K562 (cell line): ENCODE measurements around the gene TGOLN2. TPM values are rescaled to one million over a fixed set of nuclear protein-coding genes. Genes with fewer than 3 reads are reported as not detected.

Experiments used
- ATAC-seq: fragments of 200-7000 bp; cut with Tn5 transposase; 3 replicates; pipeline ENCODE4 v1.9.1; 2020; ENCODE audit warnings: moderate library complexity
- BruUV-seq: library from RNA; stranded (reverse); fragments of 400-500 nt; replicated peaks from 2 replicates; lab custom pipeline; 2021; lab: Mats Ljungman, UMichigan
- CTCF ChIA-PET: fragments of 300-600 bp; formaldehyde crosslinking; extraction: SDS; loops from one replicate; lab custom pipeline; 2021; ENCODE audit warnings: low intra/inter-chr PET ratio; lab: Yijun Ruan, JAX
- POLR2A ChIA-PET: fragments of 300-600, 350-650 bp; sonication (Branson Sonifier 250); formaldehyde crosslinking; extraction: SDS; loops from one replicate; lab custom pipeline; 2021; ENCODE audit warnings: antibody characterized with exemption, inconsistent platforms; lab: Yijun Ruan, JAX
- DNase-seq, 4 experiments: peaks; one replicate each; pipeline versions ENCODE4 v3.0.0 to v3.0.0-alpha.2; 2011 to 2018; ENCODE audit warnings: low spot score in 3 of 4, mixed read lengths in 3 of 4; ENCODE audit errors: extremely low read depth in 1 of 4
- FAIRE-seq: peaks from 2 replicates; lab custom pipeline; 2011; peaks lifted over from hg19 to GRCh38; lab: Jason Lieb, UNC
- H2AFZ ChIP-seq: 2 replicates; pipeline ENCODE4 v1.6.0; 2011; ENCODE audit warnings: low read depth, low read length, control low read depth, inconsistent platforms
- H3K27ac ChIP-seq: fragments of 200-600 bp; 3 replicates; pipeline ENCODE4 v1.8.0; 2011; ENCODE audit warnings: low read depth, mild to moderate bottlenecking, control low read depth, inconsistent platforms, low read length, moderate library complexity, mixed read lengths; ENCODE audit errors: extremely low read depth
- H3K27me3 ChIP-seq, 2 experiments: fragments of 300-600 bp in 1 of 2; 2 replicates in 1 of 2; 3 replicates in 1 of 2; pipeline versions ENCODE4 v1.6.0 to v1.8.0; 2011; ENCODE audit warnings: inconsistent platforms in 2 of 2, low read length in 2 of 2, mild to moderate bottlenecking in 1 of 2, mixed read lengths in 1 of 2, moderate library complexity in 1 of 2; ENCODE audit not compliant: control insufficient read depth in 2 of 2, insufficient read depth in 2 of 2
- H3K36me3 ChIP-seq: fragments of 300-600 bp; 3 replicates; pipeline ENCODE4 v1.8.0; 2011; ENCODE audit warnings: mild to moderate bottlenecking, low read length, inconsistent platforms; ENCODE audit not compliant: control insufficient read depth, insufficient read depth
- H3K4me1 ChIP-seq, 2 experiments: fragments of 200-600 bp in 1 of 2; replicated peaks in 1 of 2; 2 replicates in 1 of 2; 3 replicates in 1 of 2; pipeline versions ENCODE4 v1.5.1 to v1.8.0; 2011; ENCODE audit warnings: inconsistent platforms in 2 of 2, low read length in 2 of 2, mild to moderate bottlenecking in 1 of 2, mixed read lengths in 1 of 2, moderate library complexity in 1 of 2; ENCODE audit not compliant: control insufficient read depth in 2 of 2, insufficient read depth in 2 of 2
- H3K4me2 ChIP-seq: 2 replicates; pipeline ENCODE4 v1.6.1; 2011; ENCODE audit warnings: low read length, control low read depth, inconsistent platforms, mixed read lengths; ENCODE audit not compliant: insufficient read depth
- H3K4me3 ChIP-seq: fragments of 200-600 bp; sonication (generic), shearing (Covaris generic); 2 replicates; pipeline ENCODE4 v1.5.1; 2016; ENCODE audit warnings: control low read depth, inconsistent platforms
- H3K79me2 ChIP-seq: fragments of 200-600 bp; 3 replicates; pipeline ENCODE4 v1.8.0; 2011; ENCODE audit warnings: low read length, inconsistent platforms; ENCODE audit not compliant: control insufficient read depth, insufficient read depth
- H3K9ac ChIP-seq, 2 experiments: 2 replicates each; pipeline versions ENCODE4 v1.6.0 to v1.6.1; 2011; ENCODE audit warnings: low read depth in 2 of 2, low read length in 2 of 2, control low read depth in 1 of 2, inconsistent platforms in 1 of 2, mild to moderate bottlenecking in 1 of 2, mixed read lengths in 1 of 2; ENCODE audit not compliant: insufficient read depth in 1 of 2
- H3K9me1 ChIP-seq: one replicate; pipeline ENCODE4 v1.6.0; 2011; ENCODE audit warnings: inconsistent platforms, mild to moderate bottlenecking, low read length, moderate library complexity; ENCODE audit not compliant: control insufficient read depth, insufficient read depth
- H3K9me3 ChIP-seq: replicated peaks from 2 replicates; pipeline ENCODE4 v1.5.1; 2011; ENCODE audit warnings: low read depth, low read length, inconsistent platforms; ENCODE audit not compliant: control insufficient read depth, insufficient read depth
- H4K20me1 ChIP-seq: replicated peaks from 2 replicates; pipeline ENCODE4 v1.6.1; 2011; ENCODE audit warnings: low read length, inconsistent platforms, mixed read lengths; ENCODE audit not compliant: control insufficient read depth, insufficient read depth
- BRF1 ChIP-seq: IDR thresholded peaks from 3 replicates; pipeline ENCODE4 v1.6.1; 2011; ENCODE audit warnings: borderline replicate concordance, mild to moderate bottlenecking; ENCODE audit not compliant: insufficient read length; ENCODE audit errors: extremely low read depth
- CCNT2 ChIP-seq: IDR thresholded peaks from 2 replicates; pipeline ENCODE4 v1.6.1; 2011; ENCODE audit warnings: borderline replicate concordance, low read depth, mild to moderate bottlenecking, moderate library complexity, mixed read lengths, low read length; ENCODE audit not compliant: insufficient read length; ENCODE audit errors: extremely low read depth
- DNMT1 ChIP-seq: fragments of 450-650 bp; IDR thresholded peaks from 2 replicates; pipeline ENCODE4 v1.6.1; 2016; ENCODE audit warnings: antibody characterized with exemption, mild to moderate bottlenecking
- EP300 ChIP-seq: IDR thresholded peaks from 2 replicates; pipeline ENCODE4 v1.6.1; 2012; ENCODE audit warnings: low read length, improper control_type of control experiment
- FOXA1 ChIP-seq: fragments of 450-650 bp; IDR thresholded peaks from 2 replicates; pipeline ENCODE4 v1.6.1; 2016; ENCODE audit warnings: mild to moderate bottlenecking, borderline replicate concordance
- MAFK ChIP-seq: IDR thresholded peaks from 2 replicates; pipeline ENCODE4 v1.6.1; 2011; ENCODE audit warnings: low read length, improper control_type of control experiment
- NFXL1 ChIP-seq: fragments of 450-650 bp; formaldehyde crosslinking; IDR thresholded peaks from 2 replicates; pipeline ENCODE4 v1.4.0; 2021; ENCODE audit warnings: mild to moderate bottlenecking
- POLR2AphosphoS2 ChIP-seq: IDR thresholded peaks from 2 replicates; pipeline ENCODE4 v1.6.1; 2012; ENCODE audit warnings: low read length, improper control_type of control experiment
- PPARD ChIP-seq: fragments of 250-450 bp; sonication (Bioruptor Pico); IDR thresholded peaks from 2 replicates; pipeline ENCODE4 v1.8.0; 2022; ENCODE audit warnings: inconsistent platforms, mild to moderate bottlenecking, moderate library complexity
- RBBP5 ChIP-seq: fragments of 200-600 bp; sonication (generic); IDR thresholded peaks from 2 replicates; pipeline ENCODE4 v1.6.1; 2012; ENCODE audit warnings: borderline replicate concordance, mild to moderate bottlenecking, low read length, control low read depth, inconsistent platforms; ENCODE audit not compliant: insufficient read depth, poor library complexity, severe bottlenecking
- SMARCC2 ChIP-seq: fragments of 450-650 bp; IDR thresholded peaks from 2 replicates; pipeline ENCODE4 v1.6.1; 2017; ENCODE audit warnings: antibody characterized with exemption, moderate library complexity, mild to moderate bottlenecking, low read depth
- TAF9B ChIP-seq: fragments of 450-650 bp; IDR thresholded peaks from 2 replicates; pipeline ENCODE4 v1.6.1; 2018; ENCODE audit warnings: mild to moderate bottlenecking; ENCODE audit not compliant: partially characterized antibody
- TEAD4 ChIP-seq, 2 experiments: sonication (generic) in 1 of 2; formaldehyde crosslinking in 1 of 2; IDR thresholded peaks; 2 replicates each; pipeline versions ENCODE4 v1.6.1 to v1.8.0; 2012 to 2022; ENCODE audit warnings: borderline replicate concordance in 1 of 2, inconsistent platforms in 1 of 2, low read length in 1 of 2, mild to moderate bottlenecking in 1 of 2, missing genetic modification reagents in 1 of 2
- YBX1 ChIP-seq: fragments of 450-650 bp; IDR thresholded peaks from 2 replicates; pipeline ENCODE4 v1.7.1; 2016; ENCODE audit warnings: mild to moderate bottlenecking
- WGBS: fragments of 100-300 bp; shearing (Covaris generic); methylation state at CpG from one replicate; pipeline ENCODE4 v1.1.6; 2016; ENCODE audit warnings: low coverage, mixed read lengths; ENCODE audit not compliant: insufficient coverage; ENCODE audit errors: missing lambda C conversion rate; 5-methylcytosine and 5-hydroxymethylcytosine counted together
- in situ Hi-C: fragments of 300-500 bp; cut with MboI; formaldehyde crosslinking; loops from 4 replicates; pipeline ENCODE4 v1.15.0; 2018; ENCODE audit warnings: inconsistent platforms, mixed read lengths
- intact Hi-C: fragments of 100-400 bp; cut with micrococcal nuclease; formaldehyde crosslinking; loops from 2 replicates; pipeline ENCODE4 v1.14.2; 2022
- polyA plus RNA-seq, 8 experiments: library from polyadenylated mRNA; depleted of rRNA in 4 of 8; stranded (reverse) in 5 of 8; unstranded in 3 of 8; fragments of >200 nt; fragmentation: Nextera tagmentation in 2 of 8; fragmentation: Illumina TruSeq in 1 of 8; extraction: Ambion mirVana in 2 of 8; extraction: Trizol in 1 of 8; gene quantifications; 2 replicates each; pipeline versions ENCODE4 v1.2.1 to v1.2.3, GENCODE V29; 2011 to 2014; ENCODE audit warnings: inconsistent platforms in 1 of 8, missing spikeins in 1 of 8
- total RNA-seq, 7 experiments: library from RNA; depleted of rRNA in 6 of 7; stranded (reverse); fragments of >200 nt in 6 of 7; fragmentation: Illumina TruSeq in 2 of 7; extraction: Trizol in 2 of 7; gene quantifications; 2 replicates each; pipeline versions ENCODE4 v1.2.1 to v1.2.3, GENCODE V29; 2011 to 2021; ENCODE audit warnings: low replicate concordance in 1 of 7
- TF ChIP-seq, protein P1 (sequence below): fragments of 450-650 bp; IDR thresholded peaks from 2 replicates; pipeline ENCODE4 v1.6.1; 2018; ENCODE audit warnings: mild to moderate bottlenecking, low read depth; ENCODE audit not compliant: partially characterized antibody
- TF ChIP-seq, protein P2 (sequence below): sonication (generic); formaldehyde crosslinking; IDR thresholded peaks from 2 replicates; pipeline ENCODE4 v1.5.0; 2020; ENCODE audit warnings: missing genetic modification reagents
- TF ChIP-seq, protein P3 (sequence below): fragments of 450-650 bp; formaldehyde crosslinking; IDR thresholded peaks from 2 replicates; pipeline ENCODE4 v1.4.0; 2020; ENCODE audit warnings: mild to moderate bottlenecking

Gene TGOLN2
- total and polyA plus RNA-seq, 9 of the 15 experiments (the other 6 are each of a cell fraction or from before 2014, with no cell fraction given): 13.0 to 66.5 (median 35.9) TPM

DNA sequence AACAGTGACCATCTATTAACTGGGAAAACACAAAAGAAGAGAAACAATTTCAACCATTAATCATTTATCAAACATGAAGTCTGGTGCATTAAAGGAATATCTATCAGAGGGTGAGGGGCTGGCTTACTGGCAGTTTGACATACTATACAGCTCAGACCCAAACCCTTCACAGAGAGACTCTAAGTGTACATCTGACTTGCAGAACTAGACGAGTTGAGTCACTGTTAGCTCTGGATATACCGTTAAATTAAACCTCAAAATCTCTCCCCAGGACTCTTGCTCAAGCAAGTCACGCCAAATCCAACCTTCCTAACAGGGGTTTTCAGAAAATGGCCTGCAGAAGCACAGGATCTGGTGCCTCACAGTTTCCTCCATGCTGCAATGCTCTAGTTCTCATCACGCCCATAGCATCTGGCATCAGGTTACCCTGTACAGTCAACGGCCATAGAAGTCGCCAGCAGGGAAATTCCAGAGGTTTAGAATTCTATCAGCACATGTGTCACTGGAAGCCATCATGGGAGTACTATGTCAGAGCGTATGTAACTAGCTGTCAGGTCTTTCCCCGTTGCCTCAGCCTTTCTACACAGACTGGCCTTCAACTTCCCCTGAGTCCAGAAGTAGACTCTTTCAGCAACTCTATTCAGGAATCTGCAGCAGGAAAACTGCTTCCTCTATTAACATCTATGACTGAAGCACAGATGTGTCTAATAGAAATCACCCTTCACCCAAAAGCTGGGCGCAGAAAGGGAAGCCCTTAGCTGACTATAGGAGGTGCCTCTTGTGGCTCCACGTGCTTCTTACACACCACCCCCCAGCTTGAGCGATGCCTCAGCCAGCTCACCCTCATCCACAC, 9.3 kb downstream of the TGOLN2 start:
- DNase-seq (no peak), FAIRE-seq (no peak), ATAC-seq (no peak)
- H3K4me3 ChIP-seq: no peak overlapping the region
- H3K27ac ChIP-seq: no peak overlapping the region
- no peak for TF ChIP-seq TAF9B
- no peak for TF ChIP-seq PPARD
- TF ChIP-seq CCNT2: no peak
- no peak for TF ChIP-seq POLR2AphosphoS2
- TF ChIP-seq YBX1: no peak
- TF ChIP-seq, protein P1, sequence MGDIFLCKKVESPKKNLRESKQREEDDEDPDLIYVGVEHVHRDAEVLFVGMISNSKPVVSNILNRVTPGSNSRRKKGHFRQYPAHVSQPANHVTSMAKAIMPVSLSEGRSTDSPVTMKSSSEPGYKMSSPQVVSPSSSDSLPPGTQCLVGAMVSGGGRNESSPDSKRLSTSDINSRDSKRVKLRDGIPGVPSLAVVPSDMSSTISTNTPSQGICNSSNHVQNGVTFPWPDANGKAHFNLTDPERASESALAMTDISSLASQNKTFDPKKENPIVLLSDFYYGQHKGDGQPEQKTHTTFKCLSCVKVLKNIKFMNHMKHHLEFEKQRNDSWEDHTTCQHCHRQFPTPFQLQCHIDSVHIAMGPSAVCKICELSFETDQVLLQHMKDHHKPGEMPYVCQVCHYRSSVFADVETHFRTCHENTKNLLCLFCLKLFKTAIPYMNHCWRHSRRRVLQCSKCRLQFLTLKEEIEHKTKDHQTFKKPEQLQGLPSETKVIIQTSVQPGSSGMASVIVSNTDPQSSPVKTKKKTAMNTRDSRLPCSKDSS: no peak
- TF ChIP-seq MAFK: no peak
- TF ChIP-seq, protein P2, sequence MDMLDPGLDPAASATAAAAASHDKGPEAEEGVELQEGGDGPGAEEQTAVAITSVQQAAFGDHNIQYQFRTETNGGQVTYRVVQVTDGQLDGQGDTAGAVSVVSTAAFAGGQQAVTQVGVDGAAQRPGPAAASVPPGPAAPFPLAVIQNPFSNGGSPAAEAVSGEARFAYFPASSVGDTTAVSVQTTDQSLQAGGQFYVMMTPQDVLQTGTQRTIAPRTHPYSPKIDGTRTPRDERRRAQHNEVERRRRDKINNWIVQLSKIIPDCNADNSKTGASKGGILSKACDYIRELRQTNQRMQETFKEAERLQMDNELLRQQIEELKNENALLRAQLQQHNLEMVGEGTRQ (CRISPR knock-in tag): no peak
- TF ChIP-seq FOXA1: no peak
- TF ChIP-seq, protein P3, sequence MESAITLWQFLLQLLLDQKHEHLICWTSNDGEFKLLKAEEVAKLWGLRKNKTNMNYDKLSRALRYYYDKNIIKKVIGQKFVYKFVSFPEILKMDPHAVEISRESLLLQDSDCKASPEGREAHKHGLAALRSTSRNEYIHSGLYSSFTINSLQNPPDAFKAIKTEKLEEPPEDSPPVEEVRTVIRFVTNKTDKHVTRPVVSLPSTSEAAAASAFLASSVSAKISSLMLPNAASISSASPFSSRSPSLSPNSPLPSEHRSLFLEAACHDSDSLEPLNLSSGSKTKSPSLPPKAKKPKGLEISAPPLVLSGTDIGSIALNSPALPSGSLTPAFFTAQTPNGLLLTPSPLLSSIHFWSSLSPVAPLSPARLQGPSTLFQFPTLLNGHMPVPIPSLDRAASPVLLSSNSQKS: no peak
- no peak for TF ChIP-seq SMARCC2
- TF ChIP-seq DNMT1: no peak
- no peak for TF ChIP-seq TEAD4 (IDR thresholded peaks at IDR 0.05; ENCODE audit: low read length)
- no peak for TF ChIP-seq TEAD4 (CRISPR knock-in tag; IDR thresholded peaks at IDR 0.05; ENCODE audit: borderline replicate concordance)
- TF ChIP-seq RBBP5: no peak
- no peak for TF ChIP-seq EP300
- no peak for TF ChIP-seq NFXL1 (CRISPR knock-in tag)
- no peak for TF ChIP-seq BRF1
- ChIA-PET POLR2A (interaction anchor here (1.0 to 1.8 kb wide), 5 partner anchors 9 to 13 kb away, joined by 3 to 11 read pairs (median 4); partner anchors contain the start of gene TGOLN2), CTCF (no interaction called here)
- no peaks in the 10 kb centered on the region for H3K27me3 ChIP-seq
- H3K4me1 ChIP-seq: no peaks in the 10 kb centered on the region
- no peak overlapping the region for H3K4me2 ChIP-seq
- H3K79me2 ChIP-seq: peaks cover 23% of the 10 kb centered on the region; the same call in 2 of the 3 replicates
- peaks cover 6% of the 10 kb centered on the region for H3K9me1 ChIP-seq
- H3K9me3 ChIP-seq: no peaks in the 10 kb centered on the region
- in situ Hi-C loops: no loop called here
- no peak overlapping the region; a peak in 1 of 4 replicates for H3K9ac ChIP-seq
- intact Hi-C loops: no loop called here
- peaks cover 9% of the 10 kb centered on the region for H4K20me1 ChIP-seq
- H2AFZ ChIP-seq: no peak overlapping the region
- BruUV-seq: TSS peak; percentile 4
- WGBS: 80% methylated on average over 11 of the region's 11 CpGs
- peaks cover 72% of the 10 kb centered on the region for H3K36me3 ChIP-seq
